Lower leg skin (tissue), 3 donors: ENCODE results near the gene IPMK.
"Not testable (repeated sequence)": the region's sequence is repeated elsewhere in the genome, so short reads cannot be mapped to it uniquely, and the experiment has no call there.

Source experiments
- POLR2A ChIP-seq, 2 donors: fragments of 450-650 bp; IDR thresholded peaks; one replicate each; pipeline ENCODE4 v1.6.1; 2016 to 2017; ENCODE audit warnings: antibody characterized with exemption in 2 of 2, mild to moderate bottlenecking in 1 of 2, moderate library complexity in 1 of 2
- TF ChIP-seq, protein P1 (sequence below), 3 donors: fragments of 450-650 bp; IDR thresholded peaks; one replicate each; pipeline ENCODE4 v1.5.1; 2016; ENCODE audit warnings: antibody characterized with exemption in 3 of 3, mild to moderate bottlenecking in 3 of 3, moderate library complexity in 2 of 3

DNA sequence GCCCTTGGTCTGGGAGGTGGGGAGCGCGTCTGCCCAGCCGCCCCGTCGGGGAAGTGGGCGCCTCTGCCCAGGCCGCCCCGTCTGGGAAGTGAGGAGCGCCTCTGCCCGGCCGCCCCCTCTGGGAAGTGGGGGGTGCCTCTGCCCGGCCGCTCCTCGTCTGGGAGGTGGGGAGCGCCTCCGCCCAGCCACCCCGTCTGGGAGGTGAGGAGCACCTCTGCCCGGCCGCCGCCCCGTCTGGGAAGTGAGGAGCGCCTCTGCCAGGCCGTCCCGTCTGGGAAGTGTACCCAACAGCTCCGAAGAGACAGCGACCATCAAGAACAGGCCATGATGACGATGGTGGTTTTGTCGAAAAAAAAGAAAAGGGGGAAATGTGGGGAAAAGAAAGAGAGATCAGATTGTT, 23.5 kb downstream of the IPMK start:
- not testable (repeated sequence) for TF ChIP-seq POLR2A (IDR thresholded peaks at IDR 0.05)
- TF ChIP-seq, protein P1, sequence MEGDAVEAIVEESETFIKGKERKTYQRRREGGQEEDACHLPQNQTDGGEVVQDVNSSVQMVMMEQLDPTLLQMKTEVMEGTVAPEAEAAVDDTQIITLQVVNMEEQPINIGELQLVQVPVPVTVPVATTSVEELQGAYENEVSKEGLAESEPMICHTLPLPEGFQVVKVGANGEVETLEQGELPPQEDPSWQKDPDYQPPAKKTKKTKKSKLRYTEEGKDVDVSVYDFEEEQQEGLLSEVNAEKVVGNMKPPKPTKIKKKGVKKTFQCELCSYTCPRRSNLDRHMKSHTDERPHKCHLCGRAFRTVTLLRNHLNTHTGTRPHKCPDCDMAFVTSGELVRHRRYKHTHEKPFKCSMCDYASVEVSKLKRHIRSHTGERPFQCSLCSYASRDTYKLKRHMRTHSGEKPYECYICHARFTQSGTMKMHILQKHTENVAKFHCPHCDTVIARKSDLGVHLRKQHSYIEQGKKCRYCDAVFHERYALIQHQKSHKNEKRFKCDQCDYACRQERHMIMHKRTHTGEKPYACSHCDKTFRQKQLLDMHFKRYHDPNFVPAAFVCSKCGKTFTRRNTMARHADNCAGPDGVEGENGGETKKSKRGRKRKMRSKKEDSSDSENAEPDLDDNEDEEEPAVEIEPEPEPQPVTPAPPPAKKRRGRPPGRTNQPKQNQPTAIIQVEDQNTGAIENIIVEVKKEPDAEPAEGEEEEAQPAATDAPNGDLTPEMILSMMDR (IDR thresholded peaks at IDR 0.05) = not testable (repeated sequence)
